ENCODE data around the gene NARF. TPM values are rescaled to one million over a fixed set of nuclear protein-coding genes. Genes with fewer than 3 reads are reported as not detected.
"Not testable (repeated sequence)": the region's sequence is repeated elsewhere in the genome, so short reads cannot be mapped to it uniquely, and the experiment has no call there.

The NARF gene
- polyA plus RNA-seq, 4 donors: 39.2 to 87.0 (median 49.9) TPM

DNA sequence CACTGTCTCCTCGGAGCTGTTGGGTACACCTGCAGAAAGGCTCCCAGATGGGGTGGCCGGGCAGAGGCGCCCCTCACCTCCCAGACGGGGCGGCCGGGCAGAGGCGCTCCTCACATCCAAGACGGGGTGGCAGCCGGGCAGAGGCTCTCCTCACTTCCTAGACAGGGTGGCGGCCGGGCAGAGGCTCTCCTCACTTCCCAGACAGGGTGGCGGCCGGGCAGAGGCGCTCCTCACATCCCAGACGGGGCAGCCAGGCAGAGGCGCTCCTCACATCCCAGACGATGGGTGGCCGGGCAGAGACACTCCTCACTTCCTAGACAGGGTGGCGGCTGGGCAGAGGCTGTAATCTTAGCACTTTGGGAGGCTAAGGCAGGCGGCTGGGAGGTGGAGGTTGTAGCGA is 4.8 kb upstream of the NARF start:
- H3K4me3 ChIP-seq (ENCODE audit: low read depth in 1 of 3, low read length in 3 of 3); H3K36me3 ChIP-seq (ENCODE audit: control insufficient read depth in 3 of 3, insufficient read depth in 2 of 3, low read depth in 1 of 3, low read length in 3 of 3); DNase-seq; H3K27ac ChIP-seq (ENCODE audit: low read depth in 1 of 3, low read length in 2 of 3); H3K27me3 ChIP-seq (ENCODE audit: control insufficient read depth in 3 of 3, insufficient read depth in 3 of 3, low read length in 3 of 3); FAIRE-seq: not testable (repeated sequence)
- Histone ChIP-seq H3K4me1 (ENCODE audit: control insufficient read depth in 3 of 3, insufficient read depth in 2 of 3, low read depth in 1 of 3, low read length in 2 of 3) (peaks cover 3 to 18% (median 5%) of the 10 kb centered on the region in 3 donors), H3K9me3 (ENCODE audit: control insufficient read depth in 2 of 2, insufficient read depth in 1 of 2, low read depth in 1 of 2, low read length in 1 of 2) (peaks cover 0 to 22% of the 10 kb centered on the region in 2 donors)
- 94 to 96% (median 95%) methylated on average over 16 to 21 of the region's 21 CpGs for WGBS, 3 donors

GRCh38 chr17:82457073-82457928 is 1.2 kb upstream of the NARF start:
- Histone ChIP-seq H3K27ac (ENCODE audit: low read depth in 1 of 3, low read length in 2 of 3) (peak overlapping the region; percentile 94 to 99 (median 99)), H3K9me3 (ENCODE audit: control insufficient read depth in 2 of 2, insufficient read depth in 1 of 2, low read depth in 1 of 2, low read length in 1 of 2) (peaks cover 0 to 14% of the 10 kb centered on the region in 2 donors), H3K4me1 (ENCODE audit: control insufficient read depth in 3 of 3, insufficient read depth in 2 of 3, low read depth in 1 of 3, low read length in 2 of 3) (peaks cover 3 to 22% (median 5%) of the 10 kb centered on the region in 3 donors), H3K4me3 (ENCODE audit: low read depth in 1 of 3, low read length in 3 of 3) (peak overlapping the region in 1 of 3 donors; percentile 78), H3K27me3 (ENCODE audit: control insufficient read depth in 3 of 3, insufficient read depth in 3 of 3, low read length in 3 of 3) (no peaks in the 10 kb centered on the region), H3K36me3 (ENCODE audit: control insufficient read depth in 3 of 3, insufficient read depth in 2 of 3, low read depth in 1 of 3, low read length in 3 of 3) (peaks cover 0 to 25% (median 3%) of the 10 kb centered on the region in 3 donors)
- no peak for FAIRE-seq
- WGBS, 3 donors: 39 to 60% (median 52%) methylated on average over 10 of the region's 10 CpGs
- DNase-seq: peak in 1 of 2 donors; percentile 55

GRCh38 chr17:82457929-82458178 is 687 bp upstream of the NARF start:
- FAIRE-seq (no peak), DNase-seq (peak in 1 of 2 donors; percentile 94)
- 0 to 1% (median 1%) methylated on average over 8 of the region's 8 CpGs for WGBS, 3 donors
- H3K4me3 ChIP-seq (ENCODE audit: low read depth in 1 of 3, low read length in 3 of 3): peak overlapping the region; percentile 20 to 78 (median 77)
- H3K36me3 ChIP-seq (ENCODE audit: control insufficient read depth in 3 of 3, insufficient read depth in 2 of 3, low read depth in 1 of 3, low read length in 3 of 3): peaks cover 3 to 30% (median 5%) of the 10 kb centered on the region in 3 donors
- H3K27ac ChIP-seq (ENCODE audit: low read depth in 1 of 3, low read length in 2 of 3): peak overlapping the region; percentile 94 to 99 (median 99)
- H3K27me3 ChIP-seq (ENCODE audit: control insufficient read depth in 3 of 3, insufficient read depth in 3 of 3, low read length in 3 of 3): no peaks in the 10 kb centered on the region
- peaks cover 0 to 12% of the 10 kb centered on the region in 2 donors for H3K9me3 ChIP-seq (ENCODE audit: control insufficient read depth in 2 of 2, insufficient read depth in 1 of 2, low read depth in 1 of 2, low read length in 1 of 2)
- H3K4me1 ChIP-seq (ENCODE audit: control insufficient read depth in 3 of 3, insufficient read depth in 2 of 3, low read depth in 1 of 3, low read length in 2 of 3): peaks cover 3 to 25% (median 5%) of the 10 kb centered on the region in 3 donors

DNA sequence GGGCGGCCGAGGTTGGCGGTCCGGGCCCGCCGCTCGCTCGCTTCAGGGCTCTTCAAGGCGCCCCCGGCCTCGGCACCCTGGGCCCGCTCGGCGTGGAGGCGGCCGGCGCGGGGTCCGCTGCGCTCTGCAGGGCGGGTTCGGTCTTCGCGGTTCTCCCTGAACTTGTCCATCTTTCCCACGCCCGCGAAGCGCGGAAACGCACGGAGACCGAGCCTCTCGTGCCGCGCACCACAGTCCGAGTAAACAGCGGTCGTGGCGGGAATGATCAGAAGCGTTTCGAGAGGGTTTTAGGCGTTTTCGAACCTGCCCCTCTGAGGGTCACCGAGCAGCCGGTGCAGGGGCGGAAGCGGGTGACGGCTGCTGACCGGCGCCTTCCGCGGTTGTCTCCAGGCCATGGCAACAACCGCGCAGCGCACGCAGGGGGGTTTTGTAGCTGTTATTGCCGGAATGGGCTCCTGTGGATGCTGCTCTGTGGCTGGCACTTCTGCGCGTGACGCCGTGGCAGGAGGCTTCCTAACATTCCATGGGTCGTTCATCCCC is 414 bp downstream of the NARF start:
- WGBS, 3 donors: 0 to 1% (median 1%) methylated on average over 41 to 62 of the region's 62 CpGs
- H3K9me3 ChIP-seq (ENCODE audit: control insufficient read depth in 2 of 2, insufficient read depth in 1 of 2, low read depth in 1 of 2, low read length in 1 of 2): peaks cover 0 to 6% of the 10 kb centered on the region in 2 donors
- FAIRE-seq (no peak), DNase-seq (peak; percentile 19 to 57)
- H3K4me1 ChIP-seq (ENCODE audit: control insufficient read depth in 3 of 3, insufficient read depth in 2 of 3, low read depth in 1 of 3, low read length in 2 of 3): peaks cover 3 to 25% (median 5%) of the 10 kb centered on the region in 3 donors
- H3K36me3 ChIP-seq (ENCODE audit: control insufficient read depth in 3 of 3, insufficient read depth in 2 of 3, low read depth in 1 of 3, low read length in 3 of 3): peaks cover 4 to 41% (median 8%) of the 10 kb centered on the region in 3 donors
- H3K27me3 ChIP-seq (ENCODE audit: control insufficient read depth in 3 of 3, insufficient read depth in 3 of 3, low read length in 3 of 3): no peaks in the 10 kb centered on the region
- peak overlapping the region; percentile 72 to 78 (median 77) for H3K4me3 ChIP-seq (ENCODE audit: low read depth in 1 of 3, low read length in 3 of 3)
- peak overlapping the region; percentile 70 to 99 (median 94) for H3K27ac ChIP-seq (ENCODE audit: low read depth in 1 of 3, low read length in 2 of 3)

- not testable (repeated sequence) for FAIRE-seq; H3K27ac ChIP-seq (ENCODE audit: low read depth in 1 of 3, low read length in 2 of 3); H3K27me3 ChIP-seq (ENCODE audit: control insufficient read depth in 3 of 3, insufficient read depth in 3 of 3, low read length in 3 of 3); DNase-seq; H3K9me3 ChIP-seq (ENCODE audit: control insufficient read depth in 2 of 2, insufficient read depth in 1 of 2, low read depth in 1 of 2, low read length in 1 of 2); H3K4me3 ChIP-seq (ENCODE audit: low read depth in 1 of 3, low read length in 3 of 3)
- WGBS, 3 donors: 93 to 97% (median 96%) methylated on average over 9 of the region's 9 CpGs
- H3K4me1 ChIP-seq (ENCODE audit: control insufficient read depth in 3 of 3, insufficient read depth in 2 of 3, low read depth in 1 of 3, low read length in 2 of 3): peaks cover 3 to 25% (median 5%) of the 10 kb centered on the region in 3 donors
- peaks cover 10 to 50% (median 14%) of the 10 kb centered on the region in 3 donors for H3K36me3 ChIP-seq (ENCODE audit: control insufficient read depth in 3 of 3, insufficient read depth in 2 of 3, low read depth in 1 of 3, low read length in 3 of 3)
Observed at GRCh38 chr17:82459936-82460335, 1.4 kb downstream of the NARF start.

DNA sequence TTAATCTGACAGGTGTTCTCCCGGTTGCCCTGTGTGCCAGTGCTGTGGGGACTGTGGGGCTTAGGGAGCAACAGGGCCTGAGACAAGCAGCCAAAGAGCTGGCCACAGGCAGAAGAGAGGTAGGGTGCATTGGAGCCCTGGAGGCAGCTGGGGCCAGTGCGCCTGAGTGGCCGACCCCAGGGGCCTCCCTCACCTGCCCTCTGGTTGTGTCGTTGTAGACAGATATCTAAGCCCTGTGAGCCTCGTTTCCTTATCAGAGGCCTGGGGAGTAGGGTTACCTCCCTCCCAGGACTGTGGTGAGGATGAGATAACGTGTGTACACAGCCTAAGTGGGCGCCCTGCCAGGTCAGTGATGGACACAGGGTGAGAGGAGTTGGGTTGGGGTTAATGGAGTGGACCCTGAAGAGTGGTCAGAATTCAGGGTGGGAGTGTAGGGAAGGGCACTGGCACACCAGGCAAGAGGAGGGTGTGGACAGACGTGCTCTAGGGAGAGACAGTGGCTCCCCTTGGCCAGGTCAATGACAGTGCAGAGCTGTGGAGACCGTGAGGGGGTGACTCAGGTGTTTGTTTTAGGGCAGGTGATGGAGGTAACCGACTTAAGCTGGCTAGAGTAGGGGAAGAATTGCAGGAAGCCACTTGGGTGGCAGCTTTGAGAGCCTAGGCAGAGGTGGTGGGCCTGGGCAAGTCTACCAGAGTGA is 3.4 kb downstream of the NARF start:
- Histone ChIP-seq H3K4me3 (ENCODE audit: low read depth in 1 of 3, low read length in 3 of 3) (no peak overlapping the region), H3K27me3 (ENCODE audit: control insufficient read depth in 3 of 3, insufficient read depth in 3 of 3, low read length in 3 of 3) (no peaks in the 10 kb centered on the region), H3K4me1 (ENCODE audit: control insufficient read depth in 3 of 3, insufficient read depth in 2 of 3, low read depth in 1 of 3, low read length in 2 of 3) (peaks cover 3 to 24% (median 5%) of the 10 kb centered on the region in 3 donors), H3K36me3 (ENCODE audit: control insufficient read depth in 3 of 3, insufficient read depth in 2 of 3, low read depth in 1 of 3, low read length in 3 of 3) (peaks cover 11 to 69% (median 15%) of the 10 kb centered on the region in 3 donors), H3K9me3 (ENCODE audit: control insufficient read depth in 2 of 2, insufficient read depth in 1 of 2, low read depth in 1 of 2, low read length in 1 of 2) (no peaks in the 10 kb centered on the region), H3K27ac (ENCODE audit: low read depth in 1 of 3, low read length in 2 of 3) (peak overlapping the region in 1 of 3 donors; percentile 4)
- DNase-seq (peak in 1 of 2 donors; percentile 43), FAIRE-seq (no peak)
- 45 to 67% (median 47%) methylated on average over 10 of the region's 10 CpGs for WGBS, 3 donors

DNA sequence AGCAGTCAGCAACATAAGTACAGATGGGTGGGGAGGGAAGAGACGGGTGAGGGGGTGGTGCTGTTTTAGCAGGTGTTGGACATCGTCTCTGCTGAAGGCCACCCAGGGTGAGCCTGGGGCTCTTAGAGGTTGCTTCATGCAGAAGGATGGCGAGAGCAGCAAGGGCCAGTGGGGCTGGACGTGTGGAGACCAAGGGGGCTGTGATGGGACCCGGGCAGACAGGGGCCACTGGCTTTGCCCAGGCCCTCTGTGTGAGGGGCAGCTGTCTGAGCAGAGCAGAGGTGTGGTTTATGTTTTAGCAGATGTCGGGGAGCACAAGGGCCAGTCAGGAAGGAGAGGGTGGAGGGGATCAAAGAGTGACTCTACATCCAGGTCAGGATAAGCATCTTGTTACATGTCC is 4.8 kb downstream of the NARF start:
- 86 to 96% (median 94%) methylated on average over 6 of the region's 6 CpGs for WGBS, 3 donors

DNA sequence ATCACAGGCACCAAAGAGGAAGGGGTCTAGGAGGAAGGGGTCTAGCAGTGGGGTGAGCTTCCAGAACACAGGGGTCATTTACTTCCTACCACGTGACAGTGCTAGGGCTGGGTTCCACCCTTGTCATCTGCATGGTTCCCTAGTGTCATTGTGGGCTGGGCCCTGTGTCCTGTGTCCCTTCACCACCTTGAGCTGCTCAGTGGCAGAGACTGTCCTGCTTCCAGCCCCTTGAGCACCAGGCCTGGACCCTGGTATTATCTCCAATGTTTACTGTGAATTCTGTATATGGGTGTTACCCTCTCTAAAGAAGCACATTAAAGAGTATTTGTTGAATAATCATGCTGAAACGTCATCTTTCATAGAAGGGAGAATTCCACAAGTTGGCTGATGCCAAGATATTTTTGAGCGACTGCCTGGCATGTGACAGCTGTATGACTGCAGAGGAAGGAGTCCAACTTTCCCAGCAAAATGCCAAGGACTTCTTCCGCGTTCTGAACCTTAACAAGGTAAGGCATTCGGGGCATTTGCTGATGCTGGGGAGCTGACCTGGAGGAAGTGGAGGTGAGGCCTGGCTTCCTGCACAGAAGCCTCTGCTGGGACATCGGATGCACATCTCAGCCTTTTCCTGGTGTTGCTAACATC is 5.5 kb downstream of the NARF start:
- H3K27ac ChIP-seq (ENCODE audit: low read depth in 1 of 3, low read length in 2 of 3): peak overlapping the region in 1 of 3 donors; percentile 6
- no peak for FAIRE-seq
- WGBS, 3 donors: 80 to 85% (median 83%) methylated on average over 6 to 7 of the region's 7 CpGs

More for the DNA sequence above, 4.8 kb downstream of the NARF start:
- no peaks in the 10 kb centered on the region for H3K9me3 ChIP-seq (ENCODE audit: control insufficient read depth in 2 of 2, insufficient read depth in 1 of 2, low read depth in 1 of 2, low read length in 1 of 2)
- H3K27ac ChIP-seq (ENCODE audit: low read depth in 1 of 3, low read length in 2 of 3): no peak overlapping the region
- peaks cover 13 to 81% (median 17%) of the 10 kb centered on the region in 3 donors for H3K36me3 ChIP-seq (ENCODE audit: control insufficient read depth in 3 of 3, insufficient read depth in 2 of 3, low read depth in 1 of 3, low read length in 3 of 3)
- H3K4me3 ChIP-seq (ENCODE audit: low read depth in 1 of 3, low read length in 3 of 3): no peak overlapping the region
- DNase-seq: no peak
- no peaks in the 10 kb centered on the region for H3K27me3 ChIP-seq (ENCODE audit: control insufficient read depth in 3 of 3, insufficient read depth in 3 of 3, low read length in 3 of 3)
- H3K4me1 ChIP-seq (ENCODE audit: control insufficient read depth in 3 of 3, insufficient read depth in 2 of 3, low read depth in 1 of 3, low read length in 2 of 3): peaks cover 0 to 15% (median 0%) of the 10 kb centered on the region in 3 donors
- no peak for FAIRE-seq

More for the DNA sequence above, 5.5 kb downstream of the NARF start:
- DNase-seq: no peak
- no peak overlapping the region for H3K4me3 ChIP-seq (ENCODE audit: low read depth in 1 of 3, low read length in 3 of 3)
- peaks cover 0 to 15% (median 0%) of the 10 kb centered on the region in 3 donors for H3K4me1 ChIP-seq (ENCODE audit: control insufficient read depth in 3 of 3, insufficient read depth in 2 of 3, low read depth in 1 of 3, low read length in 2 of 3)
- no peaks in the 10 kb centered on the region for H3K9me3 ChIP-seq (ENCODE audit: control insufficient read depth in 2 of 2, insufficient read depth in 1 of 2, low read depth in 1 of 2, low read length in 1 of 2)
- no peaks in the 10 kb centered on the region for H3K27me3 ChIP-seq (ENCODE audit: control insufficient read depth in 3 of 3, insufficient read depth in 3 of 3, low read length in 3 of 3)
- peaks cover 13 to 83% (median 20%) of the 10 kb centered on the region in 3 donors for H3K36me3 ChIP-seq (ENCODE audit: control insufficient read depth in 3 of 3, insufficient read depth in 2 of 3, low read depth in 1 of 3, low read length in 3 of 3)
